Measurements from ENCODE around the gene ZNF334.

ZNF334 gene

DNA sequence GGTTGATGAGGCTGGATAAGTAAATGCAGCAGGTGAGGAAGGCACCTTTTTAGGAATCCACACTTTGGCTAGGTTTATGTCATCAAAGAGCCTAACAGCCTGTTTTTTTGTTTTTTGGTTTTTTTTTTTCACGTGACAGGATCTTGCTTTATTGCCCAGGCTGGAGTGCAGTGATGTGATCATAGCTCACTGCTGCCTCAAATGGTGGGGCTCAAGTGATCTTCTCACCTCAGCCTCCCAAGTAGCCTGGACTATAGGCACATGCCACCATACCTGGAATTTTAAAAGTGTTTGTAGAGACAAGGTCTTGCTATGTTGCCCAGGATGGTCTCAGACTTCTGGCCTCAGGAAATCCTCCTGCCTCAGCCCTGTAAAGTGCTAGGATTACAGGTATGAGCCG lies 36.1 kb downstream of the ZNF334 start:
- no peak for DNase-seq (ENCODE audit: low read depth)
- H3K4me3 ChIP-seq (ENCODE audit: low read length): no peak overlapping the region
- TF ChIP-seq, protein P1, sequence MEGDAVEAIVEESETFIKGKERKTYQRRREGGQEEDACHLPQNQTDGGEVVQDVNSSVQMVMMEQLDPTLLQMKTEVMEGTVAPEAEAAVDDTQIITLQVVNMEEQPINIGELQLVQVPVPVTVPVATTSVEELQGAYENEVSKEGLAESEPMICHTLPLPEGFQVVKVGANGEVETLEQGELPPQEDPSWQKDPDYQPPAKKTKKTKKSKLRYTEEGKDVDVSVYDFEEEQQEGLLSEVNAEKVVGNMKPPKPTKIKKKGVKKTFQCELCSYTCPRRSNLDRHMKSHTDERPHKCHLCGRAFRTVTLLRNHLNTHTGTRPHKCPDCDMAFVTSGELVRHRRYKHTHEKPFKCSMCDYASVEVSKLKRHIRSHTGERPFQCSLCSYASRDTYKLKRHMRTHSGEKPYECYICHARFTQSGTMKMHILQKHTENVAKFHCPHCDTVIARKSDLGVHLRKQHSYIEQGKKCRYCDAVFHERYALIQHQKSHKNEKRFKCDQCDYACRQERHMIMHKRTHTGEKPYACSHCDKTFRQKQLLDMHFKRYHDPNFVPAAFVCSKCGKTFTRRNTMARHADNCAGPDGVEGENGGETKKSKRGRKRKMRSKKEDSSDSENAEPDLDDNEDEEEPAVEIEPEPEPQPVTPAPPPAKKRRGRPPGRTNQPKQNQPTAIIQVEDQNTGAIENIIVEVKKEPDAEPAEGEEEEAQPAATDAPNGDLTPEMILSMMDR (conservative IDR thresholded peaks at IDR 0.05; ENCODE audit: low read length): no peak

DNA sequence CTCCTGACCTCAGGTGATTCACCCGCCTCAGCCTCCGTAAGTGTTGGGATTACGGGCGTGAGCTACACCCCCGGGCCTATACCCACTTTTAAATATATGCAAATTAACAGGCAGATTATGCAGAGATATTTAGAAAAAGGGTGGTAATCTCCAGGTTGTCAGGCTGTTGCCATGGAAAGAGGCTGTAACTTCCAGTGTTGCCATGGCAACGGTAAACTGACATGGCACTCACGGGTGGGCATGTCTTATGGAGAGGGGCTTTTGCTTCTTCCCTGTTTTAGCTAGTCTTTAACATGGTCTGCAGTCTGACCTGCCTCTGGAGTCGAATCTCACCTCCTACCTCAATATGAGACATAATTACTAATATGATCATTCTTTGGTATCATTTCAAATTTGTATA lies 44.9 kb downstream of the ZNF334 start:
- TF ChIP-seq, protein P1 (conservative IDR thresholded peaks at IDR 0.05; ENCODE audit: low read length): no peak
- H3K4me3 ChIP-seq (ENCODE audit: low read length): no peak overlapping the region
- DNase-seq (ENCODE audit: low read depth): no peak

GRCh38 chr20:46464451-46464850 lies 48.9 kb downstream of the ZNF334 start:
- TF ChIP-seq, protein P1 (conservative IDR thresholded peaks at IDR 0.05; ENCODE audit: low read length): no peak
- no peak overlapping the region for H3K4me3 ChIP-seq (ENCODE audit: low read length)
- no peak for DNase-seq (ENCODE audit: low read depth)

DNA sequence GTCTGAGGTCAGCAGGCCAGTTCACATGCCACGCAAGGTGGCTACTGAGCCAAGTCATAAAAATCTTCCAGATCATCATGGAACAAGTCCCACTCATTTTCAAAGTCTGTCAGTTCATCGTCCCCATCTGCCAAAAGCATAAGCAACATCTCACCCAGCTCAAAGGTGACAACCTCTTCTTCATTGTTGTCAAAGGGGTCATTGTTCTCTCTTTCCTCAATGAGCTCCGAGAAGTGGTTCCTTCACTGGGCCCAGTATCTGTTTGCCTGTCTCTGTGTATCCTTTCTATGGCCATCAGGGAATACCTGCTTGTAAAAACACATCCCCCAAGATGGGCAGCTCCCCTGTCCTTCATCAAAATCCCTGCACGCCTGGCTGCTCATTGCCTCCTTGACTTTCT lies 49.5 kb downstream of the ZNF334 start:
- H3K4me3 ChIP-seq (ENCODE audit: low read length): no peak overlapping the region
- TF ChIP-seq, protein P1 (conservative IDR thresholded peaks at IDR 0.05; ENCODE audit: low read length): no peak
- DNase-seq (ENCODE audit: low read depth): no peak

DNA sequence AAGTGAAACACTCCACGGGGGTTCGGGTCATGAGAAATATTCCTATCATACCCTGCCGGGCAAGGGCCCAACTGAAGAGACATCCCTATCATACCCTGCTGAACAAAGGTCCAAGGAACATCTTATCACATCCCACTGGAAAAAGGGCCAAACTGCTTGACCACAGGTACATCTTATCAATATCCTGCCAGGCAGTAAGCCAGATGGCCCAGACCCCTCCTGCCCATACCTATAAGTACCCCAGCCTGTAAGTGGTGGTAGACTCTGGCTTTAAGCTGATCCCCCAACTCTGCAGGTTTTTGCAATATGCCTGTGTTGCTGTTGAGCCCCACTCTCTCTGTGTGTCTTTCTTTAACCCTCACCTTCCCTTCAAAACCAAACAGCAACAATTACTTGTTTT lies 51.6 kb downstream of the ZNF334 start:
- DNase-seq (ENCODE audit: low read depth): no peak
- H3K4me3 ChIP-seq (ENCODE audit: low read length): no peak overlapping the region
- TF ChIP-seq, protein P1 (conservative IDR thresholded peaks at IDR 0.05; ENCODE audit: low read length): no peak

DNA sequence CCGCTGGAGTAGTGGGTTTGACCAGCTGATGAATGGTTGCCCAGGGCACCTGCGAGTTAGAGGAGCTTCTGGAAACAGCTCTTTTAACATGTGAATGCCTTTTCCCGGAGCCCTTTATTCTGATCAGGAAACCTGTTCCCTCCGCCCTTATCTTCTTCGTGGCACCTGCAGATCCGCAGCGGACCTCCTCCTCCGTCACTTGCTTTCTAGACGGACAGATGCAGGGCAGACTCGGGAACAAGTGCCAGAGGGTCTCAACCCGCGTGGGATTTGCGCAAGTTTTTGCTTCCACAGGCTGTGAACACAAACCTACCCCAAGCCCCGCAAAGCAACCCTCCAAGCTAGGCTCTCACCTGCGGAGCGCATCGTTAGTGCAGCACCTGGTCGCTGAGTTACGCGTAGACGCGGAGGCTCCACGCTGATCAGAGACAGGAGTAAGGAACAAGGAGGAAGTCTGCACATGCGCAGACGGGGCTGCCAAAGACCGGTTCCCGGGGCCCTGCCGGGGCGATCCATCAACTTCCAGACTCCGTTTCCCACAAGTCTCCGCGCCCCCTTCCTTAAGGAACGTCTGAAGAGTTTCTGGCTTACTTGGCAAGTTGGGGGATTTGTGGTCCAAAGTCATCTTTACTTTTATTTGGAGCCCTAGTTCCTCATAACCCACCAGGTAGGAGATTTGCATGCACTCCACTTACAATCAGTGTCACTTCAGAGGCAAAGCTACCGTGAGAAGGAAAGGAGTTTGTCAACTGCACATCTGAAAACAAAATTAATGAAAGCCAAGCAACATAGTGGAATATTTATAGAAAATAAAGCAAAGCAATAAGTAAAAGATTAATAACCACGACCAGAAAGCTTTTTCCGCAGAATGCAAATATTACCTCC lies 54.3 kb downstream of the ZNF334 start:
- H3K4me3 ChIP-seq (ENCODE audit: low read length): no peak overlapping the region
- DNase-seq (ENCODE audit: low read depth): no peak
- TF ChIP-seq, protein P1 (conservative IDR thresholded peaks at IDR 0.05; ENCODE audit: low read length): no peak

Data from AG10803 (cell line).